Body of pancreas (tissue), 4 donors: ENCODE results near the gene CPNE5.

Source experiments
- POLR2A ChIP-seq, 3 donors: fragments of 450-650 bp; IDR thresholded peaks; one replicate each; pipeline ENCODE4 v1.6.1; 2016; ENCODE audit warnings: antibody characterized with exemption in 3 of 3, mild to moderate bottlenecking in 2 of 3
- TF ChIP-seq, protein P1 (sequence below), 7 experiments: fragments of 450-650 bp in 4 of 7; fragments of 200-600 bp in 3 of 7; sonication (generic) in 3 of 7; IDR thresholded peaks; one replicate each; pipeline ENCODE4 v1.5.1; 2016 to 2019; ENCODE audit warnings: antibody characterized with exemption in 7 of 7

GRCh38 chr6:36853325-36853724 is 14.1 kb upstream of the CPNE5 start:
- TF ChIP-seq, protein P1, sequence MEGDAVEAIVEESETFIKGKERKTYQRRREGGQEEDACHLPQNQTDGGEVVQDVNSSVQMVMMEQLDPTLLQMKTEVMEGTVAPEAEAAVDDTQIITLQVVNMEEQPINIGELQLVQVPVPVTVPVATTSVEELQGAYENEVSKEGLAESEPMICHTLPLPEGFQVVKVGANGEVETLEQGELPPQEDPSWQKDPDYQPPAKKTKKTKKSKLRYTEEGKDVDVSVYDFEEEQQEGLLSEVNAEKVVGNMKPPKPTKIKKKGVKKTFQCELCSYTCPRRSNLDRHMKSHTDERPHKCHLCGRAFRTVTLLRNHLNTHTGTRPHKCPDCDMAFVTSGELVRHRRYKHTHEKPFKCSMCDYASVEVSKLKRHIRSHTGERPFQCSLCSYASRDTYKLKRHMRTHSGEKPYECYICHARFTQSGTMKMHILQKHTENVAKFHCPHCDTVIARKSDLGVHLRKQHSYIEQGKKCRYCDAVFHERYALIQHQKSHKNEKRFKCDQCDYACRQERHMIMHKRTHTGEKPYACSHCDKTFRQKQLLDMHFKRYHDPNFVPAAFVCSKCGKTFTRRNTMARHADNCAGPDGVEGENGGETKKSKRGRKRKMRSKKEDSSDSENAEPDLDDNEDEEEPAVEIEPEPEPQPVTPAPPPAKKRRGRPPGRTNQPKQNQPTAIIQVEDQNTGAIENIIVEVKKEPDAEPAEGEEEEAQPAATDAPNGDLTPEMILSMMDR (IDR thresholded peaks at IDR 0.05), result no peak
- TF ChIP-seq POLR2A (IDR thresholded peaks at IDR 0.05), result no peak
